A549 (cell line): Measurements from ENCODE around the gene SLC38A6. TPM values are rescaled to one million over a fixed set of nuclear protein-coding genes. Genes with fewer than 3 reads are reported as not detected.
A peak's percentile ranks its signal among the peaks of the same experiment; 100 is the strongest.

Experiments used
- ATAC-seq, 2 experiments: fragments of 200-7000 bp in 1 of 2; fragments of >200 bp in 1 of 2; cut with Nextera tagmentation in 1 of 2; cut with Tn5 transposase in 1 of 2; 3 replicates each; pipeline versions ENCODE4 v1.8.0 to v1.9.1; 2018 to 2020; ENCODE audit warnings: mild to moderate bottlenecking in 1 of 2, moderate library complexity in 1 of 2
- CTCF ChIA-PET: fragments of 300-600 bp; sonication (Branson Sonifier 250); formaldehyde crosslinking; extraction: SDS; loops from one replicate; lab custom pipeline; 2021; ENCODE audit warnings: antibody characterized with exemption, inconsistent platforms; lab: Yijun Ruan, JAX
- POLR2A ChIA-PET: fragments of 350-600 bp; formaldehyde crosslinking; extraction: SDS; loops from one replicate; lab custom pipeline; 2021; ENCODE audit warnings: antibody characterized with exemption, inconsistent platforms; lab: Yijun Ruan, JAX
- DNase-seq, 2 experiments: peaks; one replicate each; pipeline versions ENCODE4 v3.0.0 to v3.0.0-alpha.2; 2011 to 2016; ENCODE audit warnings: low read depth in 1 of 2, low spot score in 1 of 2
- FAIRE-seq: peaks from 2 replicates; lab custom pipeline; 2011; peaks lifted over from hg19 to GRCh38; lab: Jason Lieb, UNC
- H3K27ac ChIP-seq, 2 experiments: fragments of >200 bp; sonication (Bioruptor Twin); formaldehyde crosslinking; 3 replicates each; pipeline ENCODE4 v1.5.1; 2016 to 2017
- H3K4me1 ChIP-seq: fragments of >200 bp; sonication (Bioruptor Twin); formaldehyde crosslinking; 3 replicates; pipeline ENCODE4 v1.6.1; 2016
- H3K4me2 ChIP-seq: fragments of >200 bp; sonication (Bioruptor Twin); formaldehyde crosslinking; 3 replicates; pipeline ENCODE4 v1.6.1; 2016
- H3K4me3 ChIP-seq: fragments of >200 bp; sonication (Bioruptor Twin); formaldehyde crosslinking; 3 replicates; pipeline ENCODE4 v1.5.1; 2016
- H3K9me3 ChIP-seq: fragments of >200 bp; sonication (Bioruptor Twin); formaldehyde crosslinking; 3 replicates; pipeline ENCODE4 v1.6.1; 2016
- ESRRA ChIP-seq: fragments of 150-350 bp; IDR thresholded peaks from 2 replicates; pipeline ENCODE4 v1.6.1; 2014; ENCODE audit warnings: mild to moderate bottlenecking, low read length, borderline replicate concordance
- FOSB ChIP-seq: fragments of 250-450 bp; sonication (Bioruptor Pico); IDR thresholded peaks from 2 replicates; pipeline ENCODE4 v1.5.0; 2020; ENCODE audit warnings: mild to moderate bottlenecking, moderate library complexity
- FOSL2 ChIP-seq, 2 experiments: fragments of 450-650 bp in 1 of 2; fragments of >200 bp in 1 of 2; sonication (Bioruptor Twin) in 1 of 2; formaldehyde crosslinking; IDR thresholded peaks; 2 replicates each; pipeline versions ENCODE4 v1.5.0 to v1.6.1; 2016 to 2020; ENCODE audit warnings: mild to moderate bottlenecking in 1 of 2, moderate library complexity in 1 of 2
- HEYL ChIP-seq: fragments of 250-450 bp; sonication (Bioruptor Pico); IDR thresholded peaks from 2 replicates; pipeline ENCODE4 v1.8.0; 2021; ENCODE audit warnings: mild to moderate bottlenecking, moderate library complexity
- HOXB5 ChIP-seq: fragments of 250-450 bp; sonication (Bioruptor Pico); IDR thresholded peaks from 2 replicates; pipeline ENCODE4 v1.5.0; 2020; ENCODE audit warnings: mild to moderate bottlenecking, moderate library complexity
- JUNB ChIP-seq: fragments of >200 bp; sonication (Bioruptor Twin); formaldehyde crosslinking; IDR thresholded peaks from 2 replicates; pipeline ENCODE4 v1.6.1; 2016
- POLR2A ChIP-seq: IDR thresholded peaks from 2 replicates; pipeline ENCODE4 v1.6.1; 2012; ENCODE audit warnings: mild to moderate bottlenecking, low read length
- RAD21 ChIP-seq, 2 experiments: fragments of >200 bp in 1 of 2; sonication (Bioruptor Twin) in 1 of 2; formaldehyde crosslinking in 1 of 2; IDR thresholded peaks in 1 of 2; conservative IDR thresholded peaks in 1 of 2; 2 replicates in 1 of 2; 3 replicates in 1 of 2; pipeline ENCODE4 v1.6.1; 2012 to 2018; ENCODE audit warnings: inconsistent platforms in 1 of 2
- RARB ChIP-seq: fragments of 250-450 bp; sonication (Bioruptor Pico); IDR thresholded peaks from 2 replicates; pipeline ENCODE4 v1.8.0; 2021; ENCODE audit warnings: mild to moderate bottlenecking, moderate library complexity
- RCOR1 ChIP-seq: fragments of 150-350 bp; IDR thresholded peaks from 2 replicates; pipeline ENCODE4 v1.6.1; 2014; ENCODE audit warnings: antibody characterized with exemption, low read length, low read depth
- RNF2 ChIP-seq: fragments of 200-600 bp; sonication (generic); IDR thresholded peaks from 2 replicates; pipeline ENCODE4 v1.6.1; 2016; ENCODE audit warnings: low read depth, mild to moderate bottlenecking, antibody characterized with exemption, moderate library complexity, borderline replicate concordance
- SMC3 ChIP-seq: fragments of >200 bp; sonication (Bioruptor Twin); formaldehyde crosslinking; IDR thresholded peaks from 3 replicates; pipeline ENCODE4 v1.6.1; 2018; ENCODE audit warnings: inconsistent platforms
- TP53 ChIP-seq: fragments of 250-450 bp; sonication (Bioruptor Pico); IDR thresholded peaks from 2 replicates; pipeline ENCODE4 v1.5.0; 2021; ENCODE audit warnings: mild to moderate bottlenecking, moderate library complexity
- ZFP36 ChIP-seq: fragments of 450-650 bp; IDR thresholded peaks from 2 replicates; pipeline ENCODE4 v1.6.1; 2014; ENCODE audit warnings: borderline replicate concordance; ENCODE audit not compliant: partially characterized antibody
- WGBS: methylation state at CpG from one replicate; pipeline ENCODE4 v1.1.6; 2017; ENCODE audit errors: missing lambda C conversion rate; 5-methylcytosine and 5-hydroxymethylcytosine counted together
- polyA plus RNA-seq, 4 experiments: library from polyadenylated mRNA; depleted of rRNA in 3 of 4; stranded (reverse); fragments of >200 nt; fragmentation: RNase III in 1 of 4; extraction: RNeasy Plus Mini Kit Qiagen cat#74134 plus additional on column Dnase treatment in 1 of 4; gene quantifications; 2 replicates in 3 of 4; 3 replicates in 1 of 4; pipeline ENCODE4 v1.2.3, GENCODE V29; 2011 to 2017
- TF ChIP-seq, protein P1 (sequence below): fragments of 450-650 bp; IDR thresholded peaks from 2 replicates; pipeline ENCODE4 v1.6.1; 2014; ENCODE audit warnings: antibody characterized with exemption
- TF ChIP-seq, protein P2 (sequence below): IDR thresholded peaks from 2 replicates; pipeline ENCODE4 v1.6.1; 2012
- TF ChIP-seq, protein P3 (sequence below): fragments of 200-600 bp; sonication (generic); IDR thresholded peaks from 2 replicates; pipeline ENCODE4 v1.6.1; 2016; ENCODE audit warnings: antibody characterized with exemption, mild to moderate bottlenecking, moderate library complexity

SLC38A6 gene
- polyA plus RNA-seq, 2 of the 4 experiments (the other 2 are of a cell fraction), result 33.3 to 37.8 TPM

DNA sequence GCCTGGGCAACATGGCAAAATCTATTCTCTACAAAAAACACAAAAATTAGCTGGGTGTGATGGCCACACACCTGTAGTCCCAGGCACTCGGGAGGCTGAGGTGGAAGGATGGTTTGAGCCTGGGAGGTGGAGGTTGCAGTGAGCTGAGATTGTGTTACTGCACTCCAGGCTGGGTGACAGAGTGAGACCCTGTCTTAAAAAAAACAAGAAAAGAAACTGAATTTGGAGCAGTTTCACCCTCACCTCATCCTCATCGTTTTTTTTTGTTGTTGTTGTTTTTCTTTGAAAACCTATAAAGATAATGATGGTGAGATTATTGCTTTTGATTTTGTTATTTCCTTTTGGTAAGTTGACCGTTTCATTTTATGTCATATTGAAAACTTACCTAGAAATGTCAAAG is 60.7 kb downstream of the SLC38A6 start:
- no peak for FAIRE-seq
- CTCF ChIA-PET, result interaction anchor here (1.2 to 1.5 kb wide), 2 partner anchors 12 to 16 kb away, joined by 3 to 4 read pairs; no protein-coding TSS in a partner anchor
- ATAC-seq, result no peak
- no peak for TF ChIP-seq HEYL (CRISPR knock-in tag)
- TF ChIP-seq RARB (CRISPR knock-in tag), result no peak
- TF ChIP-seq, all 56 proteins: peak for 0
- Histone ChIP-seq H3K4me3 (no peak overlapping the region), H3K27ac (peak overlapping the region in 1 of 2 experiments; percentile 31; a peak in 1 of 6 replicates), H3K9me3 (no peaks in the 10 kb centered on the region), H3K4me1 (peaks cover 13% of the 10 kb centered on the region; the same call in 1 of the 3 replicates), H3K4me2 (no peak overlapping the region)
- no peak for DNase-seq
- 67% methylated on average over 3 of the region's 3 CpGs for WGBS
- POLR2A ChIA-PET, result no interaction called here

DNA sequence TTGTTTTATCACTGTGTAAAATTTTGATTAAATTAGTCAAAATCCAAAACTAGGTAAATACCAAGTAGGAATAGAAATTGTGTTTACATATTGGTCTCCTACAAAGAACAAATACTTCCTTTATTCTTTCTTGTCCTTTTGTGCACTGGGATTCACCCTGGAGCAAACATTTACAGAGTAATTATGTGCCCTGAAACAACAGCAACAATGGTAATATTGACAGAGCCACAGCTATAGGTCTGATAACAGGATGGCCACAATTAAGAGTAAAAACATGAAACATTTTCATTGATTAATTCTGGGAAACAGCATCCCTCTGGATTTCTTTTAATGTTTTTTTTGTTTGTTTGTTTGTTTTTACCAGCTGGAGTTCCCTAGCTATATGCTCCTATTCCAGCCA is 61.2 kb downstream of the SLC38A6 start:
- Histone ChIP-seq H3K4me2 (0 out of 3 replicates have a peak overlapping the region, but pooled peaks have one; percentile 5), H3K9me3 (no peaks in the 10 kb centered on the region), H3K27ac (no peak overlapping the region), H3K4me1 (peaks cover 13% of the 10 kb centered on the region; the same call in 1 of the 3 replicates), H3K4me3 (no peak overlapping the region)
- FAIRE-seq (no peak), ATAC-seq (no peak), DNase-seq (no peak)
- TF ChIP-seq JUNB, result no peak
- TF ChIP-seq, protein P1, sequence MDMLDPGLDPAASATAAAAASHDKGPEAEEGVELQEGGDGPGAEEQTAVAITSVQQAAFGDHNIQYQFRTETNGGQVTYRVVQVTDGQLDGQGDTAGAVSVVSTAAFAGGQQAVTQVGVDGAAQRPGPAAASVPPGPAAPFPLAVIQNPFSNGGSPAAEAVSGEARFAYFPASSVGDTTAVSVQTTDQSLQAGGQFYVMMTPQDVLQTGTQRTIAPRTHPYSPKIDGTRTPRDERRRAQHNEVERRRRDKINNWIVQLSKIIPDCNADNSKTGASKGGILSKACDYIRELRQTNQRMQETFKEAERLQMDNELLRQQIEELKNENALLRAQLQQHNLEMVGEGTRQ, result no peak
- TF ChIP-seq FOSB, result no peak
- TF ChIP-seq RARB (CRISPR knock-in tag), result no peak
- no peak for TF ChIP-seq RCOR1
- TF ChIP-seq TP53 (CRISPR knock-in tag), result no peak
- TF ChIP-seq SMC3, result no peak
- TF ChIP-seq, protein P2, sequence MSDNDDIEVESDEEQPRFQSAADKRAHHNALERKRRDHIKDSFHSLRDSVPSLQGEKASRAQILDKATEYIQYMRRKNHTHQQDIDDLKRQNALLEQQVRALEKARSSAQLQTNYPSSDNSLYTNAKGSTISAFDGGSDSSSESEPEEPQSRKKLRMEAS, result no peak
- no peak for TF ChIP-seq FOSL2 (IDR thresholded peaks at IDR 0.05)
- no peak for TF ChIP-seq FOSL2 (CRISPR knock-in tag; IDR thresholded peaks at IDR 0.05)
- POLR2A ChIA-PET, result no interaction called here
- CTCF ChIA-PET, result interaction anchor here (1.2 to 1.5 kb wide), 2 partner anchors 11 to 17 kb away, joined by 3 to 4 read pairs; no protein-coding TSS in a partner anchor

DNA sequence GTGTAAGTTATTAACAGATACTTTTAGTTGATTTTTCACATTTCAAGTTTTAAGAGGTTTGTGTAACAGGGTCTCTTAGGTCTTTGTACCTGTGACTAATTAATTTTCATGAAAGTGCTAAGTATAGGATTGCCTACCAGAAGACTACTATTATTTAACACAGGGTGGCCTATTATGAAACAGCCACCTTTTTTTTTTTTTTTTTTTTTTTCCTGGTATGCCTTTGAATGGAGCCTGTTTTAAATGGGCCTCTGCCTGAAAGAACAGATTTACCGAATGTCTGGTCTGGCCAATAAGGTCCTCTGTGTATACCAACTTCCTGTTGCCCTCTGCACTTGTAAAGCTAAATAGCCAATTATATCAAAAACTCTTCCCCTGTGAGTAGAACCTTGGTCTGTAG is 62.5 kb downstream of the SLC38A6 start:
- DNase-seq (no peak), FAIRE-seq (no peak), ATAC-seq (no peak)
- H3K4me2 ChIP-seq, result no peak overlapping the region
- H3K4me3 ChIP-seq, result no peak overlapping the region
- ChIA-PET CTCF (interaction anchor here (0.8 kb wide), 1 partner anchor 242 kb away, joined by 3 read pairs; no protein-coding TSS in a partner anchor), POLR2A (no interaction called here)
- no peaks in the 10 kb centered on the region for H3K9me3 ChIP-seq
- H3K4me1 ChIP-seq, result peaks cover 13% of the 10 kb centered on the region; the same call in 1 of the 3 replicates
- WGBS, result 89% methylated on average over 1 of the region's 1 CpG
- H3K27ac ChIP-seq, result no peak overlapping the region
- TF ChIP-seq RARB (CRISPR knock-in tag) (no peak), POLR2A (no peak), HOXB5 (CRISPR knock-in tag) (no peak), RAD21 (conservative IDR thresholded peaks at IDR 0.05 in 1 of 2, IDR thresholded peaks at IDR 0.05 in 1 of 2) (no peak), ESRRA (no peak), RNF2 (no peak), ZFP36 (no peak)
- TF ChIP-seq, protein P3, sequence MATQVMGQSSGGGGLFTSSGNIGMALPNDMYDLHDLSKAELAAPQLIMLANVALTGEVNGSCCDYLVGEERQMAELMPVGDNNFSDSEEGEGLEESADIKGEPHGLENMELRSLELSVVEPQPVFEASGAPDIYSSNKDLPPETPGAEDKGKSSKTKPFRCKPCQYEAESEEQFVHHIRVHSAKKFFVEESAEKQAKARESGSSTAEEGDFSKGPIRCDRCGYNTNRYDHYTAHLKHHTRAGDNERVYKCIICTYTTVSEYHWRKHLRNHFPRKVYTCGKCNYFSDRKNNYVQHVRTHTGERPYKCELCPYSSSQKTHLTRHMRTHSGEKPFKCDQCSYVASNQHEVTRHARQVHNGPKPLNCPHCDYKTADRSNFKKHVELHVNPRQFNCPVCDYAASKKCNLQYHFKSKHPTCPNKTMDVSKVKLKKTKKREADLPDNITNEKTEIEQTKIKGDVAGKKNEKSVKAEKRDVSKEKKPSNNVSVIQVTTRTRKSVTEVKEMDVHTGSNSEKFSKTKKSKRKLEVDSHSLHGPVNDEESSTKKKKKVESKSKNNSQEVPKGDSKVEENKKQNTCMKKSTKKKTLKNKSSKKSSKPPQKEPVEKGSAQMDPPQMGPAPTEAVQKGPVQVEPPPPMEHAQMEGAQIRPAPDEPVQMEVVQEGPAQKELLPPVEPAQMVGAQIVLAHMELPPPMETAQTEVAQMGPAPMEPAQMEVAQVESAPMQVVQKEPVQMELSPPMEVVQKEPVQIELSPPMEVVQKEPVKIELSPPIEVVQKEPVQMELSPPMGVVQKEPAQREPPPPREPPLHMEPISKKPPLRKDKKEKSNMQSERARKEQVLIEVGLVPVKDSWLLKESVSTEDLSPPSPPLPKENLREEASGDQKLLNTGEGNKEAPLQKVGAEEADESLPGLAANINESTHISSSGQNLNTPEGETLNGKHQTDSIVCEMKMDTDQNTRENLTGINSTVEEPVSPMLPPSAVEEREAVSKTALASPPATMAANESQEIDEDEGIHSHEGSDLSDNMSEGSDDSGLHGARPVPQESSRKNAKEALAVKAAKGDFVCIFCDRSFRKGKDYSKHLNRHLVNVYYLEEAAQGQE, result no peak
